PC-9 (cell line): ENCODE results near the gene FHDC1. TPM values are rescaled to one million over a fixed set of nuclear protein-coding genes. Genes with fewer than 3 reads are reported as not detected.

ENCODE experiments used
- BruUV-seq: library from RNA; stranded (reverse); fragments of 400-500 nt; replicated peaks from 2 replicates; lab custom pipeline; 2021; lab: Mats Ljungman, UMichigan
- CTCF ChIA-PET: fragments of 300-600 bp; sonication (Branson Sonifier 250); formaldehyde crosslinking; loops from one replicate; lab custom pipeline; 2022; ENCODE audit warnings: antibody characterized with exemption; lab: Charles Lee
- POLR2A ChIA-PET: fragments of 300-600 bp; sonication (Branson Sonifier 250); formaldehyde crosslinking; loops from one replicate; lab custom pipeline; 2022; ENCODE audit warnings: antibody characterized with exemption; ENCODE audit not compliant: unreplicated experiment; lab: Charles Lee
- DNase-seq, 2 experiments: peaks; one replicate each; pipeline versions ENCODE4 v3.0.0 to v3.0.0-alpha.2; 2015 to 2022; ENCODE audit warnings: mixed read lengths in 1 of 2
- H2AFZ ChIP-seq: fragments of 200-600 bp; sonication (generic); 2 replicates; pipeline ENCODE4 v1.8.1; 2017; ENCODE audit warnings: antibody characterized with exemption
- H3F3A ChIP-seq: fragments of 200-600 bp; sonication (generic); 2 replicates; pipeline ENCODE4 v1.8.1; 2017; ENCODE audit warnings: antibody characterized with exemption, mild to moderate bottlenecking, low read depth; ENCODE audit not compliant: insufficient read depth
- H3K27ac ChIP-seq: fragments of 200-600 bp; sonication (generic); 2 replicates; pipeline ENCODE4 v1.6.1; 2016; ENCODE audit warnings: mixed run types
- H3K27me3 ChIP-seq: fragments of 200-600 bp; sonication (generic); 2 replicates; pipeline ENCODE4 v1.6.1; 2016; ENCODE audit warnings: low read depth, mixed run types; ENCODE audit not compliant: insufficient read depth
- H3K36me3 ChIP-seq: fragments of 200-600 bp; sonication (generic); 2 replicates; pipeline ENCODE4 v1.6.1; 2016; ENCODE audit warnings: low read depth, mixed run types
- H3K4me1 ChIP-seq: fragments of 200-600 bp; sonication (generic); replicated peaks from 2 replicates; pipeline ENCODE4 v1.6.1; 2016; ENCODE audit warnings: mixed run types; ENCODE audit not compliant: insufficient read depth
- H3K4me2 ChIP-seq: fragments of 200-600 bp; sonication (generic); 2 replicates; pipeline ENCODE4 v1.6.1; 2017; ENCODE audit warnings: mixed run types
- H3K4me3 ChIP-seq: fragments of 200-600 bp; sonication (generic); 2 replicates; pipeline ENCODE4 v1.6.1; 2016; ENCODE audit warnings: mixed run types
- H3K79me2 ChIP-seq: fragments of 200-600 bp; sonication (generic); 2 replicates; pipeline ENCODE4 v1.6.1; 2017; ENCODE audit warnings: low read depth, mixed run types
- H3K9me2 ChIP-seq: fragments of 200-600 bp; sonication (generic); 2 replicates; pipeline ENCODE4 v1.8.1; 2017; ENCODE audit warnings: mild to moderate bottlenecking; ENCODE audit not compliant: insufficient read depth
- H3K9me3 ChIP-seq: fragments of 200-600 bp; sonication (generic); 2 replicates; pipeline ENCODE4 v1.8.1; 2016; ENCODE audit warnings: low read depth; ENCODE audit not compliant: insufficient read depth
- H4K20me1 ChIP-seq: fragments of 200-600 bp; sonication (generic); 2 replicates; pipeline ENCODE4 v1.8.1; 2017; ENCODE audit not compliant: insufficient read depth
- EZH2 ChIP-seq: fragments of 200-600 bp; sonication (generic); IDR thresholded peaks from 2 replicates; pipeline ENCODE4 v1.8.0; 2017; ENCODE audit warnings: antibody characterized with exemption, low read depth
- intact Hi-C: fragments of 100-400 bp; cut with micrococcal nuclease; formaldehyde crosslinking; loops from one replicate; pipeline ENCODE4 v1.10.0; 2022; ENCODE audit not compliant: unreplicated experiment
- total RNA-seq: library from RNA; stranded (reverse); gene quantifications from 2 replicates; pipeline ENCODE4 v1.2.3, GENCODE V29; 2021
- TF ChIP-seq, protein P1 (sequence below): fragments of 200-600 bp; sonication (generic); conservative IDR thresholded peaks from 2 replicates; pipeline ENCODE4 v1.6.1; 2017; ENCODE audit warnings: mixed run types, antibody characterized with exemption, mild to moderate bottlenecking, moderate library complexity

Gene FHDC1
- total RNA-seq, 1 experiment from 2014 or later, result 17.4 TPM

DNA sequence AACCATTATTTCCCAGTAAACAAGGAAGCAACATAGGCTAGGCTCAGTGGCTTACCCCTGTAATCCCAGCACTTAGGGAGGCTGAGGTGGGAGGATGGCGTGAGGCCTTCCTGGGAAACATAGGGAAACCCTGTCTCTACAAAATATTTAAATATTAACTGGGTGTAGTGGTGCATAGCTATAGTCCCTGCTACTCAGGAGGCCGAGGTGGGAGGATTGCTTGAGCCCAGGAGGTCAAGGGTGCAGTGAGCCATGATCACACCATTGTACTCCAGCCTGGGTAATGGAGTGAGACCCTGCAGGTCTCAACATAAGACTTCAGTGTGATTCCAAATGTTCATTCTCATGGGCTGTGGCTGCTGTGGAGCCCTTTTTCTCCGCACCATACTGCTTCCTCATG, 34.9 kb downstream of the FHDC1 start:
- Histone ChIP-seq H2AFZ (no peak overlapping the region), H3K9me2 (no peaks in the 10 kb centered on the region), H3K4me2 (peak overlapping the region; percentile 50), H3K4me3 (no peak overlapping the region), H3K27ac (peak overlapping the region; percentile 88), H3K9me3 (no peaks in the 10 kb centered on the region), H3K27me3 (no peaks in the 10 kb centered on the region), H3K4me1 (peaks cover 59% of the 10 kb centered on the region), H3K79me2 (no peaks in the 10 kb centered on the region), H3F3A (peaks cover 38% of the 10 kb centered on the region; the same call in 1 of the 2 replicates), H4K20me1 (no peaks in the 10 kb centered on the region), H3K36me3 (peaks cover 6% of the 10 kb centered on the region; the same call in 1 of the 2 replicates)
- no peak for DNase-seq
- BruUV-seq, result no TSS peak
- ChIA-PET POLR2A (interaction anchor here (0.6 to 0.9 kb wide), 2 partner anchors 10 to 12 kb away, joined by 6 to 9 read pairs; no protein-coding TSS in a partner anchor), CTCF (interaction anchor here (0.5 to 0.6 kb wide), 2 partner anchors 33 to 109 kb away, joined by 5 to 17 read pairs; no protein-coding TSS in a partner anchor)
- no peak for TF ChIP-seq EZH2
- TF ChIP-seq, protein P1, sequence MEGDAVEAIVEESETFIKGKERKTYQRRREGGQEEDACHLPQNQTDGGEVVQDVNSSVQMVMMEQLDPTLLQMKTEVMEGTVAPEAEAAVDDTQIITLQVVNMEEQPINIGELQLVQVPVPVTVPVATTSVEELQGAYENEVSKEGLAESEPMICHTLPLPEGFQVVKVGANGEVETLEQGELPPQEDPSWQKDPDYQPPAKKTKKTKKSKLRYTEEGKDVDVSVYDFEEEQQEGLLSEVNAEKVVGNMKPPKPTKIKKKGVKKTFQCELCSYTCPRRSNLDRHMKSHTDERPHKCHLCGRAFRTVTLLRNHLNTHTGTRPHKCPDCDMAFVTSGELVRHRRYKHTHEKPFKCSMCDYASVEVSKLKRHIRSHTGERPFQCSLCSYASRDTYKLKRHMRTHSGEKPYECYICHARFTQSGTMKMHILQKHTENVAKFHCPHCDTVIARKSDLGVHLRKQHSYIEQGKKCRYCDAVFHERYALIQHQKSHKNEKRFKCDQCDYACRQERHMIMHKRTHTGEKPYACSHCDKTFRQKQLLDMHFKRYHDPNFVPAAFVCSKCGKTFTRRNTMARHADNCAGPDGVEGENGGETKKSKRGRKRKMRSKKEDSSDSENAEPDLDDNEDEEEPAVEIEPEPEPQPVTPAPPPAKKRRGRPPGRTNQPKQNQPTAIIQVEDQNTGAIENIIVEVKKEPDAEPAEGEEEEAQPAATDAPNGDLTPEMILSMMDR, result no peak
- intact Hi-C loops, result no loop called here

DNA sequence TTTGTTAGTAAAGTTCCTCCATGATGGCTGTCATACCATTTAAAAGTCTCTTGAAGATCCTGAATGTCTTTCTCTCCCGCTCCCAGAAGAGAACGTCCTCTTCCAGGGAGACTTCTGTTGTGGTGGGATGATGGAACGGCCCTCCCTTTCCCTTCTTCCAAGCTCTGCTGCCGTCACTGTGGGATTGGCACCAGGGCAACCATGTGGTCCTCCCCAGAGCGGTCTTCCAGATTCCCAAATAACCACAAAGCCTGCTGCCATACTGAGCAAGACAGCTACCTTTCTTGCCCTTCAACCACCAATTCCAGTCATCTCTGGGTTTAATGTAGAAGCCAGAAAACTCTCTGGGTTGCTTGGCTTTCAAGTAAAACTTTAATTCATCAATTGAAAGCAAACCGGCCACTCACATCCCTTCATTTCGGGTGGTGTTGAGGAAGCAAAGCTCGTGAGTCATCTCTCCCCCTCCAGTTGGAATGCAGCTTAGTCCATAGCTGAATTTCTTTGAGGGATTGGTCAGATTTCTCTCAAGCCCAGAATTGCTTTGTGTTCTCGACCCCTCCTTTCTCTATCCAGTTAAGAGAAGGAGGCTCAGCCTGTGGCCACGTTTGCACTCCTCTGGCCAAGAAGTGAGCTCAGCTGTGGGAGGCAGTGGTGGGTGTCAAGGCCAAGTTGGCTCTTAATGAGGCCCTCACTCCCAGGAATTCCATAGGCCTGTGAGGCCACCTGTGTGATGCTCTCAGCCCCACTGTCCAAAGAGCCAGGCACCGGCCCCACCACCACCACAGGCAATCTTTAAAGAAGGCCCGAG, 36.9 kb downstream of the FHDC1 start:
- DNase-seq, result peak; percentile 67 to 88
- Histone ChIP-seq H4K20me1 (no peaks in the 10 kb centered on the region), H2AFZ (no peak overlapping the region), H3K27ac (peak overlapping the region; percentile 75), H3F3A (peaks cover 33% of the 10 kb centered on the region; the same call in 1 of the 2 replicates), H3K9me2 (no peaks in the 10 kb centered on the region), H3K36me3 (peaks cover 6% of the 10 kb centered on the region; the same call in 1 of the 2 replicates), H3K4me2 (peak overlapping the region; percentile 44), H3K9me3 (no peaks in the 10 kb centered on the region), H3K79me2 (no peaks in the 10 kb centered on the region), H3K27me3 (no peaks in the 10 kb centered on the region), H3K4me1 (peaks cover 50% of the 10 kb centered on the region), H3K4me3 (no peak overlapping the region)
- TF ChIP-seq EZH2, result no peak
- TF ChIP-seq, protein P1, result no peak
- ChIA-PET CTCF (interaction anchor here (1.2 kb wide), 1 partner anchor 35 kb away, joined by 3 read pairs; no protein-coding TSS in a partner anchor), POLR2A (interaction anchor here (0.6 to 0.9 kb wide), 5 partner anchors 8 to 169 kb away, joined by 3 to 7 read pairs (median 4); partner anchors contain the start of gene FHDC1)
- TSS peak; percentile 81 for BruUV-seq
- intact Hi-C loops, result no loop called here

DNA sequence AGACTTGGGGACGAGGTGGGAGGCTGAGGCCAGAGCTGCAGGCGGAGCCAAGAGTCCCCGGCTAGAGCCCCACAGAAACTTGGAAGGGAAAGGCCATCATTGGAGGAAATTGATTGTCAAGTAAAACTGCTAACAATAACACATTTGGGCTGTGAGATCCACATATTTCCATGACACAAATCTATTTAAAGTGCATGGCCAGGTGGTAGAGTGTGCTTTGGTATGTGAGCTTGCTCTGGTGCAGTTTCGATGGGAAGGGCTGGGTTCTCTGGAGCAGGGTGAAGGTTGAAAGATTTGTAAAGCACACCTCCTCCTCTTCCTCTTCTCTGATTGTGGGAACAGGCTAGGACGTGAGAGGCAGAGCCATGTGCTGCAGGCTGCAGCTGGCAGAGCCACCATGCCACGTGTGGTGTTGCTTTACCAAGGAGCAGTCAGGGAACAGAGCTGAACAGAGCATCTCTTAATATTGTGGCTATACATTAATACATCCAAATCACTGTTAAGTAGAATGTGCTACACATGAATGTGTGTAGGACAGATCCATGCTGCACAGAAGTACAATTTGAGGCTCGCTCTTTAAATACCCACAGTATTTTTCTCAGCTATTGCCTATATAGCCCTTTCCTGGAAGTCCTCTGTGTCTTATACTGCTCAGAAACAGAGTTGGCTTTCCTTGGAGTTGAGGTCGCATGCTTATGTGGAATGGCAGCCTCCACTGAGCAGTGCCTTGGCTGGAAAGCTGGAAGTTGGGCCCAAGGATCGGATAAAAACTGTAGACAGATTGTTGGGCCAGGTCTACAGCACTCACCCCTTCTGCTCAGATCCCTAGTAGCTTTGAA, 37.7 kb downstream of the FHDC1 start:
- TF ChIP-seq, protein P1, result no peak
- no peak for TF ChIP-seq EZH2
- no peaks in the 10 kb centered on the region for H3K9me3 ChIP-seq
- POLR2A ChIA-PET, result interaction anchor here (0.6 to 0.9 kb wide), 3 partner anchors 7 to 131 kb away, joined by 3 to 7 read pairs (median 5); partner anchors contain the start of gene FHDC1
- CTCF ChIA-PET, result interaction anchor here (1.2 kb wide), 1 partner anchor 36 kb away, joined by 3 read pairs; no protein-coding TSS in a partner anchor
- H3F3A ChIP-seq, result peaks cover 25% of the 10 kb centered on the region; the same call in 1 of the 2 replicates
- TSS peak; percentile 79 for BruUV-seq
- peaks cover 6% of the 10 kb centered on the region; the same call in 1 of the 2 replicates for H3K36me3 ChIP-seq
- no peaks in the 10 kb centered on the region for H3K9me2 ChIP-seq
- H3K27ac ChIP-seq, result peak overlapping the region; percentile 75
- peak overlapping the region; percentile 44 for H3K4me2 ChIP-seq
- no peak overlapping the region for H3K4me3 ChIP-seq
- no peak overlapping the region for H2AFZ ChIP-seq
- DNase-seq, result no peak
- no peaks in the 10 kb centered on the region for H4K20me1 ChIP-seq
- peaks cover 44% of the 10 kb centered on the region for H3K4me1 ChIP-seq
- no peaks in the 10 kb centered on the region for H3K79me2 ChIP-seq
- intact Hi-C loops, result no loop called here
- no peaks in the 10 kb centered on the region for H3K27me3 ChIP-seq
